GM20000 (cell line): ENCODE results near the gene RAB8A.

Source experiments
- DNase-seq: peaks from one replicate; pipeline ENCODE4 v3.0.0; 2012; ENCODE audit warnings: low spot score
- CTCF ChIP-seq: IDR thresholded peaks from 2 replicates; pipeline ENCODE4 v1.5.1; 2012; ENCODE audit warnings: mild to moderate bottlenecking, control low read depth; ENCODE audit errors: extremely low read depth, missing control alignments

Gene RAB8A

DNA sequence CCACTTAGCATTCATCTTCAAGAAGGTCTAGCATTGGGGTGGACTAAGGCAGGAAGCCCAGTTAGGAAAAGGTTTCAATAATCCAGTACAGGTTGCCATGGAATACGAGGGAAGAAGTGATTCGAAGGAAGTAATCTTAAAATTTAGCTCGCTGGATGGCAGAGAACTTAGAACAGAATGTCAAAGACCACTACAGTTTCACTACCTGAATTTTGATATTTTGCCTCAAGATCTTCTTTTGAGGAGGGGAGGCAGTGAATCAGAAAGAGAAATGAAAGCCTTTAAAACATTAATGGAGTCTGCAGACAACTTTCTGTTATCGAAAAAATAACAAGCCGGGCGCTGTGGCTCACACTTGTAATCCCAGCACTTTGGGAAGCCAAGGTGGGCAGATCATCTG lies 7.0 kb upstream of the RAB8A start:
- TF ChIP-seq CTCF: no peak
- no peak for DNase-seq

GRCh38 chr19:16106121-16106520 lies 5.6 kb upstream of the RAB8A start:
- no peak for TF ChIP-seq CTCF
- DNase-seq: no peak

DNA sequence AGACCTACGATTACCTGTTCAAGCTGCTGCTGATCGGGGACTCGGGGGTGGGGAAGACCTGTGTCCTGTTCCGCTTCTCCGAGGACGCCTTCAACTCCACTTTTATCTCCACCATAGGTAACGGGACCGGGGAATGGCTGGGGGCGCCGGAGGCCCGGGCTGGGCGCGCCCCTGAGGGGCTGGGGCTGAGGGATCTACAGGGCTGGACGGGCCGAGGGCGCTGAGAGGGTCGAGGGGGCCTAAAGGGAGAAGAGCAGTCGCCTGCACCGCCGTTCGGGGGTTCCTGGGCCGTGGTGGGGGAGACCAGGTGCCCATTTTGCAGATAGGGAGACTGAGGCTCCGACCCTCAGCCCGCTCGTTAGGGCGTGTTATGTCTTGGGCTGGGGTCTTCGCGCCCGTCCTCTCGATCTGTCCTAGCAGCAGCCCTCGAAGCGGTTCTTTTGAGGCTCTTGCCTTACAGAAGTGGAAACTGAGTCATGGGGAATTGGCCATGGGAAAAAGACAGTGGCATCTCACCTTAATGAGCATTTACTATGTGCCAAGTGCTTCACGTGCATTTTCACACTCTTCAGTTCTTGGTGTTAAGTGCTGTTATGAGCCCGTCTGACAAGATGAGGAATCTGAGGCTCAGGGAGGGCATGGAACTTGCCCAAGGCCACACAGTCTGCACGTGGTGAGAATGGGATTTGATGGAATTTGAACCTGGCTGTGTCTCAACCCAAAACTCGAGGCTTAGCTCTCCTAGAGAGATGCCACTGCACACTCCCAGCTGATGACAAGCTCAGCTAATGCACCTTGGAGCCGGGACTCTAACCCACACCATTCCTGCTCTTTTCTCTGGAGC lies 442 bp downstream of the RAB8A start:
- no peak for TF ChIP-seq CTCF

GRCh38 chr19:16112778-16113177 lies 1.1 kb downstream of the RAB8A start:
- DNase-seq: peak; percentile 1
- TF ChIP-seq CTCF: no peak

More for the DNA sequence above, 442 bp downstream of the RAB8A start:
- DNase-seq: no peak

- no peak for TF ChIP-seq CTCF
Observed at GRCh38 chr19:16113727-16114126, 2.0 kb downstream of the RAB8A start.

GRCh38 chr19:16115301-16116039 lies 3.8 kb downstream of the RAB8A start:
- TF ChIP-seq CTCF: no peak
- no peak for DNase-seq

More at GRCh38 chr19:16113727-16114126, 2.0 kb downstream of the RAB8A start:
- DNase-seq: no peak

- TF ChIP-seq CTCF: no peak
- no peak for DNase-seq
Observed at GRCh38 chr19:16116067-16116466, 4.4 kb downstream of the RAB8A start.
